Hepatocyte (in vitro differentiated cells): ENCODE measurements around the gene RABEP2. TPM values are rescaled to one million over a fixed set of nuclear protein-coding genes. Genes with fewer than 3 reads are reported as not detected.

Experiments
- DNase-seq: peaks from one replicate; pipeline ENCODE4 v3.0.0-alpha.2; 2016; ENCODE audit warnings: low spot score
- H2AFZ ChIP-seq: fragments of 200-600 bp; sonication (generic); 2 replicates; pipeline ENCODE4 v1.6.0; 2016; ENCODE audit warnings: antibody characterized with exemption, mild to moderate bottlenecking
- H3K27ac ChIP-seq: fragments of 200-600 bp; sonication (generic); 2 replicates; pipeline ENCODE4 v1.5.1; 2016; ENCODE audit warnings: mild to moderate bottlenecking
- H3K27me3 ChIP-seq: fragments of 200-600 bp; sonication (generic); 2 replicates; pipeline ENCODE4 v1.6.1; 2016
- H3K36me3 ChIP-seq: fragments of 200-600 bp; sonication (generic); replicated peaks from 2 replicates; pipeline ENCODE4 v1.5.1; 2016; ENCODE audit warnings: low read depth; ENCODE audit not compliant: insufficient read depth
- H3K4me1 ChIP-seq: fragments of 200-600 bp; sonication (generic); 2 replicates; pipeline ENCODE4 v1.5.1; 2016; ENCODE audit warnings: mild to moderate bottlenecking, moderate library complexity; ENCODE audit not compliant: insufficient read depth
- H3K4me2 ChIP-seq: fragments of 200-600 bp; sonication (generic); 2 replicates; pipeline ENCODE4 v1.6.0; 2016
- H3K4me3 ChIP-seq: fragments of 200-600 bp; sonication (generic); 2 replicates; pipeline ENCODE4 v1.5.1; 2016; ENCODE audit warnings: mild to moderate bottlenecking
- H3K79me2 ChIP-seq: fragments of 200-600 bp; sonication (generic); 2 replicates; pipeline ENCODE4 v1.6.0; 2017; ENCODE audit warnings: mild to moderate bottlenecking
- H3K9me2 ChIP-seq: fragments of 200-600 bp; sonication (generic); replicated peaks from 2 replicates; pipeline ENCODE4 v1.6.0; 2017; ENCODE audit warnings: mild to moderate bottlenecking; ENCODE audit not compliant: insufficient read depth
- H3K9me3 ChIP-seq: fragments of 200-600 bp; sonication (generic); 2 replicates; pipeline ENCODE4 v1.5.1; 2016; ENCODE audit warnings: low read depth, mild to moderate bottlenecking
- H4K20me1 ChIP-seq: fragments of 200-600 bp; sonication (generic); 2 replicates; pipeline ENCODE4 v1.6.0; 2016; ENCODE audit warnings: mild to moderate bottlenecking; ENCODE audit not compliant: insufficient read depth, poor library complexity, severe bottlenecking
- CTCF ChIP-seq: fragments of 200-600 bp; sonication (generic); IDR thresholded peaks from 2 replicates; pipeline ENCODE4 v1.5.1; 2016; ENCODE audit warnings: antibody characterized with exemption, mild to moderate bottlenecking; ENCODE audit not compliant: poor library complexity
- EZH2 ChIP-seq: fragments of 200-600 bp; sonication (generic); IDR thresholded peaks from 2 replicates; pipeline ENCODE4 v1.6.1; 2016; ENCODE audit warnings: antibody characterized with exemption, mild to moderate bottlenecking, borderline replicate concordance
- EZH2phosphoT487 ChIP-seq: fragments of 200-600 bp; sonication (generic); IDR thresholded peaks from one replicate; pipeline ENCODE4 v1.6.1; 2018; ENCODE audit warnings: antibody characterized with exemption, mild to moderate bottlenecking, low read depth, moderate library complexity; ENCODE audit not compliant: unreplicated experiment, severe bottlenecking
- WGBS: methylation state at CpG from one replicate; pipeline ENCODE4 v1.1.6; 2016; ENCODE audit warnings: low lambda C conversion rate; ENCODE audit errors: missing lambda C conversion rate; 5-methylcytosine and 5-hydroxymethylcytosine counted together
- polyA plus RNA-seq: library from polyadenylated mRNA; unstranded; fragments of >200 nt; fragmentation: Nextera tagmentation; extraction: Ambion mirVana; gene quantifications from 2 replicates; pipeline ENCODE4 v1.2.1, GENCODE V29; 2016
- total RNA-seq: library from RNA; depleted of rRNA; stranded (reverse); fragments of >200 nt; gene quantifications from 2 replicates; pipeline ENCODE4 v1.2.3, GENCODE V29; 2014

Gene RABEP2
- total and polyA plus RNA-seq, 2 experiments from 2014 or later: 30.3 to 37.2 TPM

GRCh38 chr16:28925386-28926228, 569 bp upstream of the RABEP2 start:
- peak overlapping the region; percentile 99 for H3K27ac ChIP-seq
- peak overlapping the region; percentile 76 for H2AFZ ChIP-seq
- H3K4me1 ChIP-seq: no peaks in the 10 kb centered on the region
- DNase-seq: peak; percentile 83
- peaks cover 13% of the 10 kb centered on the region for H3K79me2 ChIP-seq
- no peaks in the 10 kb centered on the region for H4K20me1 ChIP-seq
- 3% methylated on average over 45 of the region's 48 CpGs for WGBS
- H3K27me3 ChIP-seq: no peaks in the 10 kb centered on the region
- H3K4me3 ChIP-seq: peak overlapping the region; percentile 72
- peak overlapping the region; percentile 90 for H3K4me2 ChIP-seq
- H3K9me3 ChIP-seq: no peaks in the 10 kb centered on the region
- no peaks in the 10 kb centered on the region for H3K36me3 ChIP-seq
- TF ChIP-seq EZH2phosphoT487: no peak
- peak; percentile 2 for TF ChIP-seq CTCF
- TF ChIP-seq EZH2: no peak
- H3K9me2 ChIP-seq: no peaks in the 10 kb centered on the region

GRCh38 chr16:28924399-28924761, 658 bp downstream of the RABEP2 start:
- TF ChIP-seq EZH2phosphoT487 (no peak), EZH2 (no peak), CTCF (peak; percentile 10)
- no peaks in the 10 kb centered on the region for H3K36me3 ChIP-seq
- no peak overlapping the region for H3K4me3 ChIP-seq
- H3K4me2 ChIP-seq: peak overlapping the region; percentile 81
- DNase-seq: no peak
- no peaks in the 10 kb centered on the region for H3K4me1 ChIP-seq
- H2AFZ ChIP-seq: peak overlapping the region; percentile 11
- H4K20me1 ChIP-seq: no peaks in the 10 kb centered on the region
- H3K79me2 ChIP-seq: peaks cover 13% of the 10 kb centered on the region
- H3K9me3 ChIP-seq: no peaks in the 10 kb centered on the region
- H3K27ac ChIP-seq: peak overlapping the region; percentile 65
- 16% methylated on average over 12 of the region's 15 CpGs for WGBS
- no peaks in the 10 kb centered on the region for H3K9me2 ChIP-seq
- H3K27me3 ChIP-seq: no peaks in the 10 kb centered on the region

- H3K4me2 ChIP-seq: peak overlapping the region; percentile 81
- H3K79me2 ChIP-seq: peaks cover 13% of the 10 kb centered on the region
- no peak for TF ChIP-seq CTCF
- TF ChIP-seq EZH2: no peak
- TF ChIP-seq EZH2phosphoT487: no peak
- H3K36me3 ChIP-seq: no peaks in the 10 kb centered on the region
- no peaks in the 10 kb centered on the region for H4K20me1 ChIP-seq
- 42% methylated on average over 13 of the region's 13 CpGs for WGBS
- peak overlapping the region; percentile 65 for H3K27ac ChIP-seq
- H3K9me2 ChIP-seq: no peaks in the 10 kb centered on the region
- H2AFZ ChIP-seq: peak overlapping the region; percentile 11
- peak; percentile 57 for DNase-seq
- no peak overlapping the region for H3K4me3 ChIP-seq
- H3K9me3 ChIP-seq: no peaks in the 10 kb centered on the region
- H3K27me3 ChIP-seq: no peaks in the 10 kb centered on the region
- H3K4me1 ChIP-seq: no peaks in the 10 kb centered on the region
These were observed 1.2 kb downstream of the RABEP2 start for GRCh38 chr16:28923652-28924398.
